ENCODE results near the gene ZSWIM5. TPM values are rescaled to one million over a fixed set of nuclear protein-coding genes. Genes with fewer than 3 reads are reported as not detected.
"Not testable (repeated sequence)": the region's sequence is repeated elsewhere in the genome, so short reads cannot be mapped to it uniquely, and the experiment has no call there.

Gene ZSWIM5
- total RNA-seq, 4 donors from 2014 or later, result 1.3 to 2.2 (median 1.7) TPM

DNA sequence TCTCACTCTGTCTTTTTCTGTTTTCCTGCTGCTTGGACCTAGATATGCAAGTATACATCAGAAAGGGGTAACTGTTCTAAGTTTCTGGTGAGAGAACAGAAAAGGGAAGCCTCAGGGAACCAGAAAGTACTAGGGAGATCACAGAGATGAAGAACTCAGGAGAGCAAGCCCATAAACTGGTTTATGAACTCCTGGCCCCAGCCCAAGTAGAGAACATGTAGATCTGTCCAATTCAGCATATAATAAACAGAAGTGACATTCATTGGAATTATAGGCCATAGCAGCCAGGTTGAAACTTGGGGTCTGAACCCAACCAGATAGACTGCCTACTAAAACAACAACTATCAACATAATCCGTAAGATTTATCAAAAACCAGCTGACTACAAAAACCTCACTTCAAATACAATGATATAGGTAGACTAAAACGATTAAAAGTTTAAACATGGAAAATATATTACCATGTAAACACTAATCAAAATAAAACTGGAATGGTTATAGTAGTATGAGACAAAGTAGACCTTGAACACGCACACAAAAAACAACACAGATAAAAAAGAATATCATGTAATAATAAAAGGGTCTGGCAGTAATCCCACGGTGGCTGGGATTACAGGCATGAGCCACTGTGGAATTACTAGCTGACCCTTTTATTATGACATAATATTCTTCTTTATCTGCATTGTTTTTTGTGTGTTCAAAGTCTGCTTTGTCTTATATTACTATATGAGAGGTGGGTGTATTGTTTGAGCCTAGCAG lies 65.0 kb downstream of the ZSWIM5 start:
- TF ChIP-seq, protein P1, sequence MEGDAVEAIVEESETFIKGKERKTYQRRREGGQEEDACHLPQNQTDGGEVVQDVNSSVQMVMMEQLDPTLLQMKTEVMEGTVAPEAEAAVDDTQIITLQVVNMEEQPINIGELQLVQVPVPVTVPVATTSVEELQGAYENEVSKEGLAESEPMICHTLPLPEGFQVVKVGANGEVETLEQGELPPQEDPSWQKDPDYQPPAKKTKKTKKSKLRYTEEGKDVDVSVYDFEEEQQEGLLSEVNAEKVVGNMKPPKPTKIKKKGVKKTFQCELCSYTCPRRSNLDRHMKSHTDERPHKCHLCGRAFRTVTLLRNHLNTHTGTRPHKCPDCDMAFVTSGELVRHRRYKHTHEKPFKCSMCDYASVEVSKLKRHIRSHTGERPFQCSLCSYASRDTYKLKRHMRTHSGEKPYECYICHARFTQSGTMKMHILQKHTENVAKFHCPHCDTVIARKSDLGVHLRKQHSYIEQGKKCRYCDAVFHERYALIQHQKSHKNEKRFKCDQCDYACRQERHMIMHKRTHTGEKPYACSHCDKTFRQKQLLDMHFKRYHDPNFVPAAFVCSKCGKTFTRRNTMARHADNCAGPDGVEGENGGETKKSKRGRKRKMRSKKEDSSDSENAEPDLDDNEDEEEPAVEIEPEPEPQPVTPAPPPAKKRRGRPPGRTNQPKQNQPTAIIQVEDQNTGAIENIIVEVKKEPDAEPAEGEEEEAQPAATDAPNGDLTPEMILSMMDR (IDR thresholded peaks at IDR 0.05), result no peak
- TF ChIP-seq POLR2A (IDR thresholded peaks at IDR 0.05), result no peak
- intact Hi-C loops (cut with DNase I; ENCODE audit: low total_unique reads), result no loop called here
- H3K4me3 ChIP-seq (ENCODE audit: low read depth, poor library complexity, severe bottlenecking), result no peak overlapping the region
- 86 to 87% methylated on average over 4 of the region's 4 CpGs for WGBS, 2 donors
- no peak for DNase-seq (ENCODE audit: low spot score in 2 of 2)

DNA sequence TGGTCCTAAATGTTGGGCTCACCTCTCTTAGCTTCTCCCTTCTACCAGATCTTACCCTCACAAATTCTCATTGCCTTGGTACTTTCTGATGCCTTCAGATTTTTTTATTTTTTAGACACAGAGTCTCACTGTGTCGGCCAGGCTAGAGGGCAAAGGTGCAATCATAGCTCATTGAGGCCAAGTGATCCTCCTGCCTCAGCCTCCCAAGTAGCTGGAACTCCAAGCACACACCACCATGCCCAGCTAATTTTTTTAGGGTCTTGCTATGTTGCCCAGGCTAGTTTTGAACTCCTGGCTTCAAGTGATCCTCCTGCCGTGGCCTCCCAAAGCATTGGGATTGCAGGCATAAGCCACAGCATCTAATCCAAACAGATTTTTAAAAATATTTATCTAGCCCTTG lies 69.4 kb downstream of the ZSWIM5 start:
- no peak for DNase-seq (ENCODE audit: low spot score in 2 of 2)
- 96 to 97% methylated on average over 2 of the region's 2 CpGs for WGBS, 2 donors
- H3K4me3 ChIP-seq (ENCODE audit: low read depth, poor library complexity, severe bottlenecking), result no peak overlapping the region
- no peak for TF ChIP-seq POLR2A (IDR thresholded peaks at IDR 0.05)
- TF ChIP-seq, protein P1 (IDR thresholded peaks at IDR 0.05), result no peak
- intact Hi-C loops (cut with DNase I; ENCODE audit: low total_unique reads), result no loop called here

DNA sequence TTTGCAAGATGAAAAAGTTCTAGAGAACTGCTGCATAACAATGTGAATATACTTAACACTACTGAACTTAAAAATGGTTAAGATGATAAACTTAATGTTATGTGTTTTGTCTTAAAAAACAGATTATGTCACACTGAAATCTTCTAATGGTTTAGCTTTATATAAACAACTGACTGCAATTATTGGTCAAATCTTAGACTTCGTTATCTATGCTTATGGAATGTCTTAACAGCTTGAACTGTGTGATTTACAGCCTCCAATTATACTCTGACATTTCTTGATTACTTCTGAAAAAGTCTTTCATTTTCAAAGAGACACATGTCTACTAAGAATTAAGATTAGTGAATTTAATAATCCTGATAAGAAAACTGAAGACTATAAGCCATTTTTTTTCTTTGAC lies 71.1 kb downstream of the ZSWIM5 start:
- no peak for TF ChIP-seq POLR2A (IDR thresholded peaks at IDR 0.05)
- TF ChIP-seq, protein P1 (IDR thresholded peaks at IDR 0.05), result no peak
- no peak overlapping the region for H3K4me3 ChIP-seq (ENCODE audit: low read depth, poor library complexity, severe bottlenecking)
- 56 to 82% methylated on average over 1 of the region's 1 CpG for WGBS, 2 donors
- no peak for DNase-seq (ENCODE audit: low spot score in 2 of 2)
- intact Hi-C loops (cut with DNase I; ENCODE audit: low total_unique reads), result no loop called here

DNA sequence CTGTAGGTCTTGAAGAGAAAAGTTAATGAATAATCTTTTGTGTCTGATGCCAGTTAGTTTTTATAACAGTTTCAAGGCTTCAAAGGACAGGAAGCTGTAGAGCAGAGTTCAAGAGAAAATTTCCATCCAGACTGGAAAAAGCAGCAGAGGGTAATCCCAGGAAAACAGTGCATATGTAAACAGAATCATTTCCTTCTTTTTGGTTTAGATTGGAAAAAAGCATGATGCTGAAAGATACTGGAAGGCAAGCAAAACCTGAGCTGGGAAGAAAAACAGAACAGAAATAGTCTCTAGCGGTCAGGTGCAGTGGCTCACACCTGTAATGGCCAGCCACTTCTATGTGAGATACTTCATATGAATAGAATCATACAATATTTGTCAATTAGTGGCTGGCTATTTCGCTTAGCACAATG lies 71.9 kb downstream of the ZSWIM5 start:
- TF ChIP-seq POLR2A (IDR thresholded peaks at IDR 0.05), result no peak
- no peak for DNase-seq (ENCODE audit: low spot score in 2 of 2)
- 65 to 70% methylated on average over 2 of the region's 2 CpGs for WGBS, 2 donors
- no peak overlapping the region for H3K4me3 ChIP-seq (ENCODE audit: low read depth, poor library complexity, severe bottlenecking)
- intact Hi-C loops (cut with DNase I; ENCODE audit: low total_unique reads), result no loop called here

DNA sequence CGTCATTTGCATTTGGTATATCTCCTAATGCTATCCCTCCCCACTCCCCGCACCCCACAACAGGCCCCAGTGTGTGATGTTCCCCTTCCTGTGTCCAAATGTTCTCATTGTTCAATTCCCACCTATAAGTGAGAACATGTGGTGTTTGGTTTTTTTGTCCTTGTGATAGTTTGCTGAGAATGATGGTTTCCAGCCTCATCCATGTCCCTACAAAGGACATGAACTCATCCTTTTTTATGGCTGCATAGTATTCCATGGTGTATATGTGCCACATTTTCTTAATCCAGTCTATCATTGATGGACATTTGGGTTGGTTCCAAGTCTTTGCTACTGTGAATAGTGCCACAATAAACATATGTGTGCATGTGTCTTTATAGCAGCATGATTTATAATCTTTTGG lies 73.7 kb downstream of the ZSWIM5 start:
- H3K4me3 ChIP-seq (ENCODE audit: low read depth, poor library complexity, severe bottlenecking); intact Hi-C loops (cut with DNase I; ENCODE audit: low total_unique reads); DNase-seq (ENCODE audit: low spot score in 2 of 2): not testable (repeated sequence)
- 80 to 87% methylated on average over 2 of the region's 2 CpGs for WGBS, 2 donors

DNA sequence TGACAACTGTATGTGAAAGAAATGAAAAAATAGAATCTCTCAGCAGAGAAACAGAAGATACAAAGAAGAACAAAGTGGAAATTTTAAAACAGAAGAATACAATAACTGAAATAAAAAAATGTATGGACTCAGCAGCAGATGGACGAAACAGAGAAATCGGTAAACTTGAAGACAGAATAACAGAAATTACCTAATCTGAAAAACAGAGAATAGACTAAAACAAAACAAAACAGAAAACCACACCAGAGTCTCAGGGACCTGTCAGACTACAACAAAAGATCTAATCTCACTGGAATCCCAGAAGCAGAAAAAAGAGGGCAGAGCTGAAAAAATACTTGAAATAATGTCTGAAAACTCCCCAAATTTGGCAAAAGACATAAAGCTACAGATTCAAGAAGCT lies 83.0 kb downstream of the ZSWIM5 start:
- WGBS, 2 donors, result 91 to 98% methylated on average over 2 of the region's 2 CpGs
- H3K4me3 ChIP-seq (ENCODE audit: low read depth, poor library complexity, severe bottlenecking), result no peak overlapping the region
- intact Hi-C loops (cut with DNase I; ENCODE audit: low total_unique reads), result no loop called here
- TF ChIP-seq POLR2A (IDR thresholded peaks at IDR 0.05), result no peak
- TF ChIP-seq, protein P1 (IDR thresholded peaks at IDR 0.05), result no peak
- no peak for DNase-seq (ENCODE audit: low spot score in 2 of 2)

DNA sequence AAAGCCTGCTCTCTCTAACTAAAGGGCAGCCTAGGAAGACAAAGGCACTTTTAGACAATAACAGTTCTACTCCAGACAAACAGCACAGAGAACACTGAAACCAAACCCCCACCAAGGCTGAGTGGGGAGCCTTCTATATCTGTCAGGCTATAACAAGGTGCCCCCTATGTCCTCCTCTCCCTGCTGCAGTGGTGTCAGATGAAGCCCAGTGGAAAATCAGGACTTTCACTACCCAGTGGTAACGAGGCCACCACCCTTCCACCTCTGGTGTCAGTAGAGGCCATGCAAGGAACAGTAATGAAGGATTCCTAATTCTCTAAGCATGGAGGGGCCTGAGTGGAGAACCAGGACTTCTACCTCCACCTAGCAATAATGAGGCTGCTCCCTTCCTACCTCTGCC lies 83.7 kb downstream of the ZSWIM5 start:
- TF ChIP-seq, protein P1 (IDR thresholded peaks at IDR 0.05), result no peak
- TF ChIP-seq POLR2A (IDR thresholded peaks at IDR 0.05), result no peak
- intact Hi-C loops (cut with DNase I; ENCODE audit: low total_unique reads), result no loop called here
- no peak for DNase-seq (ENCODE audit: low spot score in 2 of 2)
- H3K4me3 ChIP-seq (ENCODE audit: low read depth, poor library complexity, severe bottlenecking), result no peak overlapping the region
- WGBS, 2 donors, result 73 to 81% methylated on average over 1 of the region's 1 CpG

Data from lower leg skin (tissue), 4 donors.